ENCODE measurements around the gene CD6. TPM values are rescaled to one million over a fixed set of nuclear protein-coding genes. Genes with fewer than 3 reads are reported as not detected.

CD6 gene, protein sequence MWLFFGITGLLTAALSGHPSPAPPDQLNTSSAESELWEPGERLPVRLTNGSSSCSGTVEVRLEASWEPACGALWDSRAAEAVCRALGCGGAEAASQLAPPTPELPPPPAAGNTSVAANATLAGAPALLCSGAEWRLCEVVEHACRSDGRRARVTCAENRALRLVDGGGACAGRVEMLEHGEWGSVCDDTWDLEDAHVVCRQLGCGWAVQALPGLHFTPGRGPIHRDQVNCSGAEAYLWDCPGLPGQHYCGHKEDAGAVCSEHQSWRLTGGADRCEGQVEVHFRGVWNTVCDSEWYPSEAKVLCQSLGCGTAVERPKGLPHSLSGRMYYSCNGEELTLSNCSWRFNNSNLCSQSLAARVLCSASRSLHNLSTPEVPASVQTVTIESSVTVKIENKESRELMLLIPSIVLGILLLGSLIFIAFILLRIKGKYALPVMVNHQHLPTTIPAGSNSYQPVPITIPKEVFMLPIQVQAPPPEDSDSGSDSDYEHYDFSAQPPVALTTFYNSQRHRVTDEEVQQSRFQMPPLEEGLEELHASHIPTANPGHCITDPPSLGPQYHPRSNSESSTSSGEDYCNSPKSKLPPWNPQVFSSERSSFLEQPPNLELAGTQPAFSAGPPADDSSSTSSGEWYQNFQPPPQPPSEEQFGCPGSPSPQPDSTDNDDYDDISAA
- 0.08 to 0.38 TPM (median 0.24 TPM) in 4 of 5 replicates, not detected in the other for total RNA-seq (2022; extraction: Qiagen RNA extraction; ENCODE audit: low read depth)

DNA sequence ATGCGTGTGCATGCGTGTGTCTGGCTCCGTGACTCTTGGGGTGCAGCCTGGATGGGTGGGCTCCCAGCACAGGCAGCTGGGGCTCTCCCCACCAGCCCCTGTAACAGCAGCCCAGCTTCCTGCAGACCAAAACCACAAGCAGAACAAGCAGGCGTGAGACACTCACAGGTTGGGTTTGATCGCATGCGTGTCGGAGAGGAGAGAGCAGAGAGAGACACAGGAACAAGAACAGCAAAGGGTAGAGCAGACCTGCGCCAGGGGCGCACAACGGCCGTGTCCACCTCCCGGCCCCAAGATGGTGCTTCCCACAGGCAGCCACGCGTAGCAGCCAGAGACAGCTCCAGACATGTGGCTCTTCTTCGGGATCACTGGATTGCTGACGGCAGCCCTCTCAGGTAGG, at the start of gene CD6:
Gene CD6, plus strand, starts transcription at position 161 of the 400 bp plus-strand sequence. Its CDS starts 186 bp downstream, at position 347.

DNA sequence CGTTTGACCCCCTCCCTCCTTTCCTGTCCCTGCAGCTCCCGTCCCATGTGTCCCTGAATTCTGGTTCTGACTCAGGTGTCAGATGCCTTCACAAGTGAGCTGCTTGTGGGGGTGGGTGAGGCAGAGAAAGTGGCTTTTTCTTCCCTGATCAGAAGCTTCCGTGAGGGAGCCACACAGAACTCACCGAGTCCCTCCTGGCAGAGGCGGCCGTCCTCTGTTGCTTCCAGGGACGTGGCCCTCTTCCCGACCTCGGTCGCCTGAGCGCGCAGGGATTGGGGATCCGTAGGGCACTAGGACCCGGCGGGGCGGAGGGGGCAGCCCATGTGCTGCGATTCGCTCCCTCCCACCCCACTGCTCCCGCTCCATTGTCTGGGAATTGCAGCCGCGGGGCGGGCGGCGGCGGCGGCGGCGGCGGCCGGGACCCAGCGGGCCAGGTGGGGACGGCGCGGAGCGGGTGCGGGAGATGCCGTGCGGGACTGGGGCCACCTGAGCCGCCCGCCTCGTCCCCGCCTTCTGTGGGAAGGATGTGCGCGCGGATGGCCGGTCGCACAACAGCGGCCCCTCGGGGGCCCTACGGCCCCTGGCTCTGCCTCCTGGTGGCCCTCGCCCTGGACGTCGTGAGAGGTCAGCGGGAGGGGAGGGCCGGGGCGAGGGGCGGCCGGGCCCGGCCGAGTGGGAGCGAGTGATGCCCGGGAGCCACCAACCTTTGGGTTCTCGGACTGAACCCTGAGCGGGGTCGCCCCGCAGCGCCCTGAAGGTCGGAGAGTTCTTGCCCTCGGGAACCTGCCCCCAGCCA, 47.2 kb upstream of the CD6 start, which contains the start of gene TMEM132A:
Gene TMEM132A, plus strand, starts transcription at position 351 of the 796 bp plus-strand sequence. Its CDS starts 174 bp downstream, at position 525.

DNA sequence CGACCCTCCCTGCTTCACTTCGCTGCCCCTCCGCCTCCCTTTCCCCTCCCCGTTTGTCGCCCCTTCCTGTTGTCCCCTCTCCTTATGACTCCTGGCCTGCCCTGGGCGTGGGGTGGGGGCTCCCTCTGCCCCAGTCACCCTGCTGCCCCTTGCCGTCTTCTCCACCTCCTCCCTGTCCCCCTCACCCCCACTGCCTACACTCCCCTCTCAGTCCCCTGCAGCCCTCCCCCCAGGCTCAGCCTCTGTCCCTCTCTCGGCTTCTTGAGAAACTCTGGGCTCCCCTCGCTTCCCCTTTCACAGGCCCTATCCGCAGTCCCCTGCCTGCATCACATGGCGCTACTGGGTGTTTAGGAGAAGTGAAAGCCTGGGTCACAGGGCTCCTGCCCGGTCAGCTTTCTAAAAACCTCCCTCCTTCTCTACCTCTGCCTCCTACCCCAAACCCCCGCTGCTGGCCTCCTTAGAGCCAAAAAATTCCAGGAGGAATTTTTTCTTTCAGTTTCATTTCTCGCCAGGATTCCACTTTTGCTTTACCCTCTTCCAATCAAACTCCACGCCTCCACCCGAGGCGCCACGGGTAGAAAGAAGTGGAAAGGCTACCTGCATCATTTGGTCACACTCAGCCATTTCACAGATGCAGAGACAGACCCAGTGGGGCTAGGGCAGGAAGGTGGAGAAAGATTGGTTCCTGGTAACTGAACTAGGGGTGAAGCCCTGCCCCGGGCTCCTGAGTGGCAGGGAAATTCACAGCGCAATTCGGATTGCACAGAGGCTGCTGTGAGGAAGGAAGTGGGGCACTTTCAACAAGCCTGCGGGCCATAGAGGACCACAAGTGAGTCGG, 19.4 kb upstream of the CD6 start, which contains the start of gene SLC15A3:
Gene SLC15A3, minus strand, starts transcription at position 273 of the 838 bp plus-strand sequence. CDS start 625 bp downstream, outside the sequence.

Other genes with a start within 250 kb of the CD6 start
- not detected in 5 replicates for gene MS4A18, start 247.0 kb upstream of the CD6 start, total RNA-seq (2022; extraction: Qiagen RNA extraction; ENCODE audit: low read depth)
- gene MS4A15, start 214.8 kb upstream of the CD6 start, total RNA-seq (2022; extraction: Qiagen RNA extraction; ENCODE audit: low read depth) = not detected in 5 replicates
- not detected in 5 replicates for gene MS4A10, start 186.3 kb upstream of the CD6 start, total RNA-seq (2022; extraction: Qiagen RNA extraction; ENCODE audit: low read depth)
- gene CCDC86, start 129.6 kb upstream of the CD6 start, total RNA-seq (2022; extraction: Qiagen RNA extraction; ENCODE audit: low read depth) = 75.7 to 110 TPM (median 93.0 TPM) in 5 replicates
- 0.06 to 0.09 TPM in 2 of 5 replicates, not detected in the others for gene PTGDR2, start 115.7 kb upstream of the CD6 start, total RNA-seq (2022; extraction: Qiagen RNA extraction; ENCODE audit: low read depth)
- gene ZP1, start 104.1 kb upstream of the CD6 start, total RNA-seq (2022; extraction: Qiagen RNA extraction; ENCODE audit: low read depth) = 0.22 to 0.64 TPM (median 0.32 TPM) in 4 of 5 replicates, not detected in the other
- 128 to 201 TPM (median 181 TPM) in 5 replicates for gene PRPF19, start 65.1 kb upstream of the CD6 start, total RNA-seq (2022; extraction: Qiagen RNA extraction; ENCODE audit: low read depth)
- 87.6 to 131 TPM (median 127 TPM) in 5 replicates for gene TMEM109, start 57.5 kb upstream of the CD6 start, total RNA-seq (2022; extraction: Qiagen RNA extraction; ENCODE audit: low read depth)
- 78.7 to 153 TPM (median 149 TPM) in 5 replicates for gene TMEM132A, start 47.2 kb upstream of the CD6 start, total RNA-seq (2022; extraction: Qiagen RNA extraction; ENCODE audit: low read depth)
- gene SLC15A3, start 19.5 kb upstream of the CD6 start, total RNA-seq (2022; extraction: Qiagen RNA extraction; ENCODE audit: low read depth) = not detected in 5 replicates
- not detected in 5 replicates for gene CD5, start 130.8 kb downstream of the CD6 start, total RNA-seq (2022; extraction: Qiagen RNA extraction; ENCODE audit: low read depth)
- gene VPS37C, start 189.7 kb downstream of the CD6 start, total RNA-seq (2022; extraction: Qiagen RNA extraction; ENCODE audit: low read depth) = 15.7 to 19.2 TPM (median 18.7 TPM) in 5 replicates
- not detected in 5 replicates for gene PGA3, start 231.8 kb downstream of the CD6 start, total RNA-seq (2022; extraction: Qiagen RNA extraction; ENCODE audit: low read depth)